Measurements from ENCODE around the gene VPS54. TPM values are rescaled to one million over a fixed set of nuclear protein-coding genes. Genes with fewer than 3 reads are reported as not detected.

The VPS54 gene
- total RNA-seq, 1 experiment from 2014 or later = 19.1 TPM

DNA sequence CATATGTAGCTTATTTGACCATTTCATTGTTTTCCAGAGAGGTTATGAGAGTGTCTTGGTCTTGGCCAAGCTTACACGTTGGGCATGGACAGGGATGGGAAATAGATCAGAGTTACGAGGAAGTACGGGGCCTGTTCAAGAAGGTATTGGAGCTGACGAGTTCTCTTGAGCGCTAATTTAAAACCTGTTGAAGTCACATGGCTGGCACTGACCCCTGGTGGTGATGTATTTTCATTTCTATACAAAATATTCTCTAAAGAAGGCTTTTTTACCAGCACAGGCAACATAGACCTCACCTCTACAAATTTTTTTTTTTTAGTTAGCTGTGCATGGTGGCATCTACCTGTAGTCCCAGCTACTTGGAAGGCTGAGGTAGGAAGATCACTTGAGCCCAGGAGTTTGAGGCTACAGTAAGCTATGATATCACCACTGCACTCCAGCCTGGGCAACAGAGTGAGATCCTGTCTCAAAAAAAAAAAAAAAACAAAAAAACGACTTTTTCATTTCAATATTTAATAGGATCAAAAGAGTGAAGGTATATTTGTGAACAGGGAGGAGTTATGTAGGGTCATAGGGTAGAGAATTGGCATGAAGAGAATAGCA is 157.9 kb downstream of the VPS54 start:
- peak; percentile 75 for DNase-seq (ENCODE audit: low spot score)

DNA sequence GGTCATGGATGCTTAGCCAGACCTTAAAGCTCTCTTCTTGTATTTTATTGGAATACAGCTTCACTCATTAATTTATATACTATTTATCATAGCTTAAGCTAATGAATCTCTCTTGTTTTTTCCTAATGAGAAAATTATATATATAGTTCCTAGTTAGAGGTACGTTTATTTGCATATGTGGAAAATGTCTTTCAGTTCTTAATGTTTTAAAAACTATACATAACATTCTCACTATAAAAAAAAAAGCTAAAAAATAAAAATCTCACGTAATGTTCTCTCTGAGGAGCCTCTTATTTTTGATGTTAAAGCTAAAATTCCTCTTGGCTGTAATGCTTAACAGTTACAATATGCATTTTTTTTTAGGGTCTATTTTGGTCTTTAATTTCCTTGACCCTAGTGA is 160.9 kb downstream of the VPS54 start:
- POLR2A ChIA-PET (ENCODE audit: low non-redundant PET) = no interaction called here
- CTCF ChIA-PET = no interaction called here

More for the DNA sequence above, 157.9 kb downstream of the VPS54 start:
- no peak overlapping the region for H3K4me3 ChIP-seq (ENCODE audit: low read depth, low read length, poor library complexity, severe bottlenecking)
- no peak for TF ChIP-seq EZH2 (IDR thresholded peaks at IDR 0.05; ENCODE audit: borderline replicate concordance, low read depth, low read length, poor library complexity, severe bottlenecking)
- TF ChIP-seq, protein P1, sequence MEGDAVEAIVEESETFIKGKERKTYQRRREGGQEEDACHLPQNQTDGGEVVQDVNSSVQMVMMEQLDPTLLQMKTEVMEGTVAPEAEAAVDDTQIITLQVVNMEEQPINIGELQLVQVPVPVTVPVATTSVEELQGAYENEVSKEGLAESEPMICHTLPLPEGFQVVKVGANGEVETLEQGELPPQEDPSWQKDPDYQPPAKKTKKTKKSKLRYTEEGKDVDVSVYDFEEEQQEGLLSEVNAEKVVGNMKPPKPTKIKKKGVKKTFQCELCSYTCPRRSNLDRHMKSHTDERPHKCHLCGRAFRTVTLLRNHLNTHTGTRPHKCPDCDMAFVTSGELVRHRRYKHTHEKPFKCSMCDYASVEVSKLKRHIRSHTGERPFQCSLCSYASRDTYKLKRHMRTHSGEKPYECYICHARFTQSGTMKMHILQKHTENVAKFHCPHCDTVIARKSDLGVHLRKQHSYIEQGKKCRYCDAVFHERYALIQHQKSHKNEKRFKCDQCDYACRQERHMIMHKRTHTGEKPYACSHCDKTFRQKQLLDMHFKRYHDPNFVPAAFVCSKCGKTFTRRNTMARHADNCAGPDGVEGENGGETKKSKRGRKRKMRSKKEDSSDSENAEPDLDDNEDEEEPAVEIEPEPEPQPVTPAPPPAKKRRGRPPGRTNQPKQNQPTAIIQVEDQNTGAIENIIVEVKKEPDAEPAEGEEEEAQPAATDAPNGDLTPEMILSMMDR (conservative IDR thresholded peaks at IDR 0.05; ENCODE audit: low read depth, low read length) = peak; percentile 65
- no TSS peak for BruUV-seq (replicated peaks)
- H3K4me1 ChIP-seq (ENCODE audit: insufficient read depth, low read length, poor library complexity, severe bottlenecking) = no peaks in the 10 kb centered on the region
- POLR2A ChIA-PET (ENCODE audit: low non-redundant PET) = no interaction called here
- H3K36me3 ChIP-seq (ENCODE audit: insufficient read depth, low read length, poor library complexity, severe bottlenecking) = peaks cover 10% of the 10 kb centered on the region
- no peaks in the 10 kb centered on the region for H3K9me3 ChIP-seq (ENCODE audit: low read depth, low read length, poor library complexity, severe bottlenecking)
- intact Hi-C loops (cut with micrococcal nuclease; ENCODE audit: unreplicated experiment) = loop anchor here (2.0 kb wide), 1 partner anchor 163 kb away; no protein-coding TSS in a partner anchor
- CTCF ChIA-PET = interaction anchor here (0.5 to 1.4 kb wide), 5 partner anchors 12 to 339 kb away, joined by 3 to 15 read pairs (median 4); no protein-coding TSS in a partner anchor
- H3K27ac ChIP-seq (ENCODE audit: low read depth, low read length, poor library complexity, severe bottlenecking) = no peak overlapping the region
- H3K27me3 ChIP-seq (replicated peaks; ENCODE audit: insufficient read depth, low read depth, low read length, poor library complexity) = no peaks in the 10 kb centered on the region

DNA sequence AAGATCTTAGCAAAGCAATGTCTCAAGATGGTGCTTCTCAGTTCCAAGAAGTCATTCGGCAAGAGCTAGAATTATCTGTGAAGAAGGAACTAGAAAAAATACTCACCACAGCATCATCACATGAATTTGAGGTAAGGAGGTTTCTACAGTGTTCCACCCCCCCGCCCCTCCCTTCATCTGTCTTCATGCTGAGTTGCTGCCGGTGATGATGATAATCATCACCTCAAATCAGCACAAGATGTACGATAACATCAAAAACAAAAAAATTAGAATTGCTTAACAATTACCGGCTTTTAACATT is 163.0 kb downstream of the VPS54 start:
- no peaks in the 10 kb centered on the region for H3K9me3 ChIP-seq (ENCODE audit: low read depth, low read length, poor library complexity, severe bottlenecking)
- no peak for TF ChIP-seq EZH2 (IDR thresholded peaks at IDR 0.05; ENCODE audit: borderline replicate concordance, low read depth, low read length, poor library complexity, severe bottlenecking)
- TF ChIP-seq, protein P1 (conservative IDR thresholded peaks at IDR 0.05; ENCODE audit: low read depth, low read length) = no peak
- no peak overlapping the region for H3K27ac ChIP-seq (ENCODE audit: low read depth, low read length, poor library complexity, severe bottlenecking)
- no peaks in the 10 kb centered on the region for H3K27me3 ChIP-seq (replicated peaks; ENCODE audit: insufficient read depth, low read depth, low read length, poor library complexity)
- ChIA-PET POLR2A (ENCODE audit: low non-redundant PET) (no interaction called here), CTCF (no interaction called here)
- H3K4me3 ChIP-seq (ENCODE audit: low read depth, low read length, poor library complexity, severe bottlenecking) = no peak overlapping the region
- H3K36me3 ChIP-seq (ENCODE audit: insufficient read depth, low read length, poor library complexity, severe bottlenecking) = peaks cover under 1% of the 10 kb centered on the region
- no peaks in the 10 kb centered on the region for H3K4me1 ChIP-seq (ENCODE audit: insufficient read depth, low read length, poor library complexity, severe bottlenecking)
- intact Hi-C loops (cut with micrococcal nuclease; ENCODE audit: unreplicated experiment) = no loop called here
- no TSS peak for BruUV-seq (replicated peaks)
- DNase-seq (ENCODE audit: low spot score) = no peak

More for the DNA sequence above, 160.9 kb downstream of the VPS54 start:
- H3K4me1 ChIP-seq (ENCODE audit: insufficient read depth, low read length, poor library complexity, severe bottlenecking) = no peaks in the 10 kb centered on the region
- H3K4me3 ChIP-seq (ENCODE audit: low read depth, low read length, poor library complexity, severe bottlenecking) = no peak overlapping the region
- no peaks in the 10 kb centered on the region for H3K9me3 ChIP-seq (ENCODE audit: low read depth, low read length, poor library complexity, severe bottlenecking)
- H3K36me3 ChIP-seq (ENCODE audit: insufficient read depth, low read length, poor library complexity, severe bottlenecking) = peaks cover 6% of the 10 kb centered on the region
- no peak for TF ChIP-seq EZH2 (IDR thresholded peaks at IDR 0.05; ENCODE audit: borderline replicate concordance, low read depth, low read length, poor library complexity, severe bottlenecking)
- TF ChIP-seq, protein P1 (conservative IDR thresholded peaks at IDR 0.05; ENCODE audit: low read depth, low read length) = no peak
- no TSS peak for BruUV-seq (replicated peaks)
- H3K27ac ChIP-seq (ENCODE audit: low read depth, low read length, poor library complexity, severe bottlenecking) = no peak overlapping the region
- no peaks in the 10 kb centered on the region for H3K27me3 ChIP-seq (replicated peaks; ENCODE audit: insufficient read depth, low read depth, low read length, poor library complexity)
- DNase-seq (ENCODE audit: low spot score) = no peak
- intact Hi-C loops (cut with micrococcal nuclease; ENCODE audit: unreplicated experiment) = no loop called here
